ENCODE measurements around the gene PTPRT.

PTPRT gene

GRCh38 chr20:43176726-43177125 is 13.0 kb downstream of the PTPRT start:
- no peak overlapping the region for H3K27ac ChIP-seq (ENCODE audit: extremely low read depth, low read depth, low read length)
- no peaks in the 10 kb centered on the region for H3K36me3 ChIP-seq (ENCODE audit: control insufficient read depth in 2 of 2, insufficient read depth in 1 of 2, low read length in 2 of 2)
- ChIA-PET CTCF (no interaction called here), POLR2A (no interaction called here)
- no peaks in the 10 kb centered on the region for H3K9me3 ChIP-seq (ENCODE audit: control insufficient read depth, insufficient read depth, low read depth, low read length)
- no peaks in the 10 kb centered on the region for H3K4me1 ChIP-seq (ENCODE audit: control insufficient read depth, insufficient read depth, low read length)
- no peak overlapping the region for H3K4me3 ChIP-seq (ENCODE audit: low read depth, low read length)
- TF ChIP-seq ZBTB7A (tag by site-specific recombination; IDR thresholded peaks at IDR 0.05; ENCODE audit: low read depth) (no peak), ZFP41 (tag by site-specific recombination; IDR thresholded peaks at IDR 0.05; ENCODE audit: borderline replicate concordance) (no peak), ZNF660 (tag by site-specific recombination; IDR thresholded peaks at IDR 0.05) (no peak), ZNF785 (tag by site-specific recombination; IDR thresholded peaks at IDR 0.05) (no peak), RBAK (tag by site-specific recombination; IDR thresholded peaks at IDR 0.05) (no peak), ZNF561 (tag by site-specific recombination; IDR thresholded peaks at IDR 0.05; ENCODE audit: borderline replicate concordance) (no peak), YY1 (tag by site-specific recombination; IDR thresholded peaks at IDR 0.05) (no peak), GLIS1 (tag by site-specific recombination; IDR thresholded peaks at IDR 0.05) (no peak)

- Histone ChIP-seq H3K36me3 (ENCODE audit: control insufficient read depth in 2 of 2, insufficient read depth in 1 of 2, low read length in 2 of 2) (no peaks in the 10 kb centered on the region), H3K27ac (ENCODE audit: extremely low read depth, low read depth, low read length) (no peak overlapping the region), H3K4me1 (ENCODE audit: control insufficient read depth, insufficient read depth, low read length) (no peaks in the 10 kb centered on the region), H3K4me3 (ENCODE audit: low read depth, low read length) (no peak overlapping the region), H3K9me3 (ENCODE audit: control insufficient read depth, insufficient read depth, low read depth, low read length) (no peaks in the 10 kb centered on the region)
- ChIA-PET POLR2A (no interaction called here), CTCF (interaction anchor here (0.6 kb wide), 2 partner anchors 13 to 1213 kb away, joined by 3 to 4 read pairs; no protein-coding TSS in a partner anchor)
- TF ChIP-seq ZNF596 (tag by site-specific recombination; IDR thresholded peaks at IDR 0.05) (no peak), ZNF518A (tag by site-specific recombination; conservative IDR thresholded peaks at IDR 0.05; ENCODE audit: low read depth) (no peak), ZSCAN23 (tag by site-specific recombination; IDR thresholded peaks at IDR 0.05) (no peak), TCF7L2 (IDR thresholded peaks at IDR 0.05; ENCODE audit: borderline replicate concordance, low read depth, low read length) (no peak), ZNF513 (tag by site-specific recombination; IDR thresholded peaks at IDR 0.05) (no peak), EGR2 (tag by site-specific recombination; IDR thresholded peaks at IDR 0.05; ENCODE audit: low read depth) (no peak), ZNF549 (tag by site-specific recombination; IDR thresholded peaks at IDR 0.05) (no peak), ZNF561 (tag by site-specific recombination; IDR thresholded peaks at IDR 0.05; ENCODE audit: borderline replicate concordance) (no peak), KLF9 (tag by site-specific recombination; IDR thresholded peaks at IDR 0.05; ENCODE audit: low read depth) (no peak), ZNF791 (tag by site-specific recombination; IDR thresholded peaks at IDR 0.05) (no peak), GLIS2 (tag by site-specific recombination; IDR thresholded peaks at IDR 0.05) (no peak), PBX3 (CRISPR knock-in tag; IDR thresholded peaks at IDR 0.05) (no peak), ZNF449 (tag by site-specific recombination; IDR thresholded peaks at IDR 0.05) (no peak), ZNF654 (tag by site-specific recombination; IDR thresholded peaks at IDR 0.05; ENCODE audit: low read depth) (no peak), HOXA7 (CRISPR knock-in tag; IDR thresholded peaks at IDR 0.05; ENCODE audit: borderline replicate concordance) (no peak), ZNF747 (tag by site-specific recombination; IDR thresholded peaks at IDR 0.05) (no peak), ZBTB17 (tag by site-specific recombination; IDR thresholded peaks at IDR 0.05) (no peak), ZNF248 (tag by site-specific recombination; IDR thresholded peaks at IDR 0.05) (no peak), SP2 (tag by site-specific recombination; IDR thresholded peaks at IDR 0.05) (no peak)
Measured at GRCh38 chr20:43171930-43172329, 17.8 kb downstream of the PTPRT start.
